GM23338 (cell line): ENCODE measurements around the gene SART3. TPM values are rescaled to one million over a fixed set of nuclear protein-coding genes. Genes with fewer than 3 reads are reported as not detected.
A peak's percentile ranks its signal among the peaks of the same experiment; 100 is the strongest.

ENCODE experiments used
- ATAC-seq: fragments of 200-7000 bp; cut with Tn5 transposase; 3 replicates; pipeline ENCODE4 v1.9.1; 2020
- DNase-seq: peaks from one replicate; pipeline ENCODE4 v3.0.0-alpha.2; 2015; ENCODE audit warnings: low spot score
- H2AFZ ChIP-seq: fragments of 200-600 bp; sonication (generic); 2 replicates; pipeline ENCODE4 v1.8.0; 2016; ENCODE audit warnings: antibody characterized with exemption, mild to moderate bottlenecking, moderate library complexity
- H3F3A ChIP-seq: fragments of 200-600 bp; sonication (generic); replicated peaks from 2 replicates; pipeline ENCODE4 v1.8.0; 2017; ENCODE audit warnings: antibody characterized with exemption, mixed run types, low read depth
- H3K27ac ChIP-seq: fragments of 200-600 bp; sonication (generic); 2 replicates; pipeline ENCODE4 v1.6.1; 2016; ENCODE audit warnings: low read depth
- H3K27me3 ChIP-seq: fragments of 200-600 bp; sonication (generic); 2 replicates; pipeline ENCODE4 v1.8.0; 2016; ENCODE audit warnings: mild to moderate bottlenecking, mixed run types, moderate library complexity; ENCODE audit not compliant: insufficient read depth
- H3K36me3 ChIP-seq: fragments of 200-600 bp; sonication (generic); 2 replicates; pipeline ENCODE4 v1.8.0; 2016; ENCODE audit warnings: mild to moderate bottlenecking; ENCODE audit not compliant: insufficient read depth
- H3K4me1 ChIP-seq: fragments of 200-600 bp; sonication (generic); 2 replicates; pipeline ENCODE4 v1.8.0; 2016; ENCODE audit warnings: mild to moderate bottlenecking, moderate library complexity; ENCODE audit not compliant: insufficient read depth
- H3K4me2 ChIP-seq: fragments of 200-600 bp; sonication (generic); 2 replicates; pipeline ENCODE4 v1.7.1; 2017; ENCODE audit warnings: mixed run types
- H3K4me3 ChIP-seq: fragments of 200-600 bp; sonication (generic); 2 replicates; pipeline ENCODE4 v1.6.1; 2016; ENCODE audit warnings: mixed run types
- H3K79me2 ChIP-seq: fragments of 200-600 bp; sonication (generic); replicated peaks from 2 replicates; pipeline ENCODE4 v1.8.0; 2017; ENCODE audit warnings: mild to moderate bottlenecking; ENCODE audit not compliant: insufficient read depth
- H3K9me2 ChIP-seq: fragments of 200-600 bp; sonication (generic); 2 replicates; pipeline ENCODE4 v1.8.0; 2017; ENCODE audit not compliant: insufficient read depth
- H4K20me1 ChIP-seq: fragments of 200-600 bp; sonication (generic); replicated peaks from 2 replicates; pipeline ENCODE4 v1.8.0; 2017; ENCODE audit warnings: mild to moderate bottlenecking; ENCODE audit not compliant: insufficient read depth
- H3K27ac Mint-ChIP-seq: 2 replicates; pipeline ENCODE4 v1.8.0; 2020; ENCODE audit warnings: inconsistent platforms, mild to moderate bottlenecking, moderate library complexity, mixed read lengths
- H3K27me3 Mint-ChIP-seq: 3 replicates; pipeline ENCODE4 v1.8.0; 2022; ENCODE audit warnings: low read depth, mild to moderate bottlenecking, moderate library complexity, mixed read lengths, inconsistent platforms; ENCODE audit not compliant: insufficient read depth, poor library complexity
- H3K36me3 Mint-ChIP-seq: 3 replicates; pipeline ENCODE4 v1.8.0; 2021; ENCODE audit warnings: low read depth, mild to moderate bottlenecking, inconsistent platforms, moderate library complexity, mixed read lengths
- H3K4me1 Mint-ChIP-seq: 3 replicates; pipeline ENCODE4 v1.8.0; 2020; ENCODE audit warnings: mild to moderate bottlenecking, inconsistent platforms, mixed read lengths
- H3K4me3 Mint-ChIP-seq: 3 replicates; pipeline ENCODE4 v1.8.0; 2021; ENCODE audit warnings: moderate library complexity, mild to moderate bottlenecking, inconsistent platforms, mixed read lengths
- H3K9me3 Mint-ChIP-seq: 3 replicates; pipeline ENCODE4 v1.8.0; 2020; ENCODE audit warnings: moderate library complexity, mild to moderate bottlenecking, inconsistent platforms, mixed read lengths
- CREB1 ChIP-seq: fragments of 250-450 bp; sonication (Bioruptor Pico); IDR thresholded peaks from 2 replicates; pipeline ENCODE4 v1.5.0; 2020; ENCODE audit warnings: low read depth, mild to moderate bottlenecking, moderate library complexity
- EZH2phosphoT487 ChIP-seq: fragments of 200-600 bp; sonication (generic); IDR thresholded peaks from one replicate; pipeline ENCODE4 v1.8.1; 2018; ENCODE audit warnings: antibody characterized with exemption; ENCODE audit not compliant: unreplicated experiment
- POLR2AphosphoS5 ChIP-seq: IDR thresholded peaks from 2 replicates; pipeline ENCODE4 v1.6.1; 2016; ENCODE audit warnings: antibody characterized with exemption, low read depth
- ZNF114 ChIP-seq: fragments of 250-450 bp; sonication (Bioruptor Pico); IDR thresholded peaks from 2 replicates; pipeline ENCODE4 v1.5.0; 2020; ENCODE audit warnings: mild to moderate bottlenecking, moderate library complexity
- ZNF331 ChIP-seq: fragments of 250-450 bp; sonication (Bioruptor Pico); IDR thresholded peaks from 2 replicates; pipeline ENCODE4 v1.5.0; 2020; ENCODE audit warnings: low read depth, mild to moderate bottlenecking, moderate library complexity
- polyA plus RNA-seq: library from polyadenylated mRNA; unstranded; fragments of >200 nt; fragmentation: Nextera tagmentation; extraction: Ambion mirVana; gene quantifications from 2 replicates; pipeline ENCODE4 v1.2.1, GENCODE V29; 2016
- total RNA-seq: library from RNA; depleted of rRNA; stranded (reverse); fragments of >200 nt; shearing (Covaris generic); gene quantifications from 2 replicates; pipeline ENCODE4 v1.2.3, GENCODE V29; 2014
- TF ChIP-seq, protein P1 (sequence below), 2 experiments: fragments of 200-600 bp in 1 of 2; sonication (generic) in 1 of 2; conservative IDR thresholded peaks; 2 replicates each; pipeline versions ENCODE4 v1.5.1 to v1.6.1; 2016 to 2017; ENCODE audit warnings: antibody characterized with exemption in 2 of 2, low read depth in 2 of 2, mild to moderate bottlenecking in 2 of 2, moderate library complexity in 1 of 2
- TF ChIP-seq, protein P2 (sequence below): IDR thresholded peaks from 2 replicates; pipeline ENCODE4 v1.6.1; 2016; ENCODE audit warnings: antibody characterized with exemption

The SART3 gene
- total and polyA plus RNA-seq, 2 experiments from 2014 or later = 49.8 to 112 TPM

DNA sequence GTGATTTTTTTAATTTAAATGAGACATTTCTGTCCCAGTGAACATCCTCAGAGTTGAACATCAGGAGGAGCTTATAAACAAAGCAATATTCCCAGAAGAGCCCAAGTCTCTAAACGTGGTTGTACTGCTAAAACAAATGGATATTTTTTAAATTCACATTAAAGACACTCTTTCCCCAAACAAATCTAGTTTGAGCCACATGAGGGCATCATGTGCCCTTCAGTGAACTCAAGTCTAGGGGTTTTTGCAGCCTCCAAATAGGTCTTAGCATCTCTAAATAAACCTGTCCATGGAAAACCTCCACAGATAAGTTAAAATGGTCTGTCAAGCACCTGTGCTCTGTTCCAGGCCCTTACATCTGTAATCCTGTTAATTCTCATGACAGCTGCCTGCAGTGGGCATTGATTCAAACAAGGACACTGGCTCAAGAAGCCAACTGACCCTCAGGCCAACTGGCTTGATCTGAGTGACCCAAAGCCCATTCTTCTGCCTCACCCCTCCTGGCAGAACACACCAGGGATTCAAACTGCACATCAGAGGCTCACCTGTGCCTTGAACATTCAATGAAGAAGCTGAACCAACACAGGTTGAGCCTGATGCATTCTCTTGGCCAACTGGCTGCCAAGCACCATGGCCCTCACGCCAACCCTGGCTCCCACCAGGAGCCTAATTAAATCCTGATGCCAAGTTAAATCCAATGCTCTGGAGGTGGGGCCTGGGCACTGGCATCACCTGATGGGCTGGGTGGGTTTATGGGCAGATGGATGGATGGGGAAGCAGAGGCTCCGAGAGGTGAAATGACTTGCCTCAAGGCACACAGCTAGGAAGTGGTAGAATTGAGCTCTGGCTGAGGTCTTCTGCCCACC is 10.0 kb upstream of the SART3 start:
- no peaks in the 10 kb centered on the region for H3K9me3 Mint-ChIP-seq
- H3K27me3 Mint-ChIP-seq = no peaks in the 10 kb centered on the region
- DNase-seq (peak; percentile 57), ATAC-seq (peak; percentile 62)
- Histone ChIP-seq H3K4me1 (no peaks in the 10 kb centered on the region), H4K20me1 (no peaks in the 10 kb centered on the region), H3K27me3 (no peaks in the 10 kb centered on the region), H3K79me2 (no peaks in the 10 kb centered on the region), H2AFZ (no peak overlapping the region), H3K27ac (no peak overlapping the region), H3K36me3 (peaks cover 32% of the 10 kb centered on the region), H3K4me2 (no peak overlapping the region), H3F3A (0 out of 2 replicates have a peak, but pooled peaks cover 3% of the 10 kb centered on the region), H3K9me2 (no peaks in the 10 kb centered on the region), H3K4me3 (no peak overlapping the region)
- TF ChIP-seq, protein P1, sequence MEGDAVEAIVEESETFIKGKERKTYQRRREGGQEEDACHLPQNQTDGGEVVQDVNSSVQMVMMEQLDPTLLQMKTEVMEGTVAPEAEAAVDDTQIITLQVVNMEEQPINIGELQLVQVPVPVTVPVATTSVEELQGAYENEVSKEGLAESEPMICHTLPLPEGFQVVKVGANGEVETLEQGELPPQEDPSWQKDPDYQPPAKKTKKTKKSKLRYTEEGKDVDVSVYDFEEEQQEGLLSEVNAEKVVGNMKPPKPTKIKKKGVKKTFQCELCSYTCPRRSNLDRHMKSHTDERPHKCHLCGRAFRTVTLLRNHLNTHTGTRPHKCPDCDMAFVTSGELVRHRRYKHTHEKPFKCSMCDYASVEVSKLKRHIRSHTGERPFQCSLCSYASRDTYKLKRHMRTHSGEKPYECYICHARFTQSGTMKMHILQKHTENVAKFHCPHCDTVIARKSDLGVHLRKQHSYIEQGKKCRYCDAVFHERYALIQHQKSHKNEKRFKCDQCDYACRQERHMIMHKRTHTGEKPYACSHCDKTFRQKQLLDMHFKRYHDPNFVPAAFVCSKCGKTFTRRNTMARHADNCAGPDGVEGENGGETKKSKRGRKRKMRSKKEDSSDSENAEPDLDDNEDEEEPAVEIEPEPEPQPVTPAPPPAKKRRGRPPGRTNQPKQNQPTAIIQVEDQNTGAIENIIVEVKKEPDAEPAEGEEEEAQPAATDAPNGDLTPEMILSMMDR (conservative IDR thresholded peaks at IDR 0.05; ENCODE audit: low read depth in 2 of 2) = peak; percentile 53 to 69
- no peak for TF ChIP-seq ZNF114 (CRISPR knock-in tag)
- no peaks in the 10 kb centered on the region for H3K4me1 Mint-ChIP-seq
- H3K27ac Mint-ChIP-seq = no peak overlapping the region
- peaks cover 29% of the 10 kb centered on the region for H3K36me3 Mint-ChIP-seq
- no peak overlapping the region for H3K4me3 Mint-ChIP-seq

DNA sequence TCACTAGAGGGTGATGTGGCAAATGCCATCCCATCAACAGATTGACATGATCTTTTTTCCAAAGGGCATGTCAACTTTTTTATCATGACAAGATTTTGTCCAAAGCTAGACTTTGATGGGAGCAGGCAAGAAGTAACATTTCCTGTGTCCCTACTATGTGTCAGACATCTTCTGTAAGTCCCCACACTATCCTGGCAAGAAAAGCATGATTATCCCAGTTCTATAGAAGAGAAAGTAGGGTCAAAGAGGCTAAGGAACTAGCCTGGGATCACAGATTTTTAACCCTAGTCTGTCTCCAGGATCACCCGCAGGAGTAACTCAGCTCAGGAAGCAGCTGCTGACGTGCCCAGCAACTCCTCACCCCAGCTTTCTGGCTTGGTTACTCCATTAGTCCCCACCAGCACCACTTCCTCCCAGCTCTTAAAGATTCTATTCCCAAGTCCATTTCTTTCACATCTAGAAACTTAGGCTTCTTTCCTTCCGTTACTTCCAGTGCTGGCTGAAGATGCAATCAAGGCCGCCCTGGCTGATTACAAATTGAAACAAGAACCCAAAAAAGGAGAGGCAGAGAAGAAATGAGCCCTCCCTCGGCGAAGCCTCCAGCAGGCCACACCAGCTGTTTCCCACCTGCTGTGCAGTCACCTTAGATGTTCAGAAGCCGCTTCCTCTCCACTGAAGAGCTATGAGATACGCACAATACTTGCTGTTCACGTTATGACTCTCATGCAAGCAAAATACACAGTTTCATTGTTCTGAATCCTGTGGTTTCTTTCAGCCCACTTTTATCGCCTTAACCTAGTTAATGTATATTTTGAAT is 7.6 kb upstream of the SART3 start:
- Histone ChIP-seq H3K9me2 (no peaks in the 10 kb centered on the region), H2AFZ (no peak overlapping the region), H3K27me3 (no peaks in the 10 kb centered on the region), H4K20me1 (peaks cover 7% of the 10 kb centered on the region; the same call in 1 of the 2 replicates), H3K4me3 (no peak overlapping the region), H3K4me1 (no peaks in the 10 kb centered on the region), H3K79me2 (peaks cover 10% of the 10 kb centered on the region), H3K27ac (no peak overlapping the region), H3F3A (peaks cover 8% of the 10 kb centered on the region; the same call in 1 of the 2 replicates), H3K36me3 (peaks cover 50% of the 10 kb centered on the region), H3K4me2 (no peak overlapping the region)
- Mint-ChIP-seq H3K27ac (no peak overlapping the region), H3K27me3 (no peaks in the 10 kb centered on the region), H3K4me1 (no peaks in the 10 kb centered on the region), H3K4me3 (no peak overlapping the region), H3K36me3 (peaks cover 53% of the 10 kb centered on the region), H3K9me3 (no peaks in the 10 kb centered on the region)
- no peak for DNase-seq
- ATAC-seq = no peak
- TF ChIP-seq ZNF331 (CRISPR knock-in tag) (no peak), POLR2AphosphoS5 (no peak), EZH2phosphoT487 (no peak), CREB1 (CRISPR knock-in tag) (no peak), ZNF114 (CRISPR knock-in tag) (no peak)
- TF ChIP-seq, protein P1 (conservative IDR thresholded peaks at IDR 0.05; ENCODE audit: low read depth in 2 of 2) = no peak
- TF ChIP-seq, protein P2, sequence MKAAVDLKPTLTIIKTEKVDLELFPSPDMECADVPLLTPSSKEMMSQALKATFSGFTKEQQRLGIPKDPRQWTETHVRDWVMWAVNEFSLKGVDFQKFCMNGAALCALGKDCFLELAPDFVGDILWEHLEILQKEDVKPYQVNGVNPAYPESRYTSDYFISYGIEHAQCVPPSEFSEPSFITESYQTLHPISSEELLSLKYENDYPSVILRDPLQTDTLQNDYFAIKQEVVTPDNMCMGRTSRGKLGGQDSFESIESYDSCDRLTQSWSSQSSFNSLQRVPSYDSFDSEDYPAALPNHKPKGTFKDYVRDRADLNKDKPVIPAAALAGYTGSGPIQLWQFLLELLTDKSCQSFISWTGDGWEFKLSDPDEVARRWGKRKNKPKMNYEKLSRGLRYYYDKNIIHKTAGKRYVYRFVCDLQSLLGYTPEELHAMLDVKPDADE = no peak
